Measurements from ENCODE around the gene CNTN1. TPM values are rescaled to one million over a fixed set of nuclear protein-coding genes. Genes with fewer than 3 reads are reported as not detected.

Gene CNTN1
- total and polyA plus RNA-seq, 9 donors, result 21.8 to 123 (median 44.1) TPM

- no peak for DNase-seq
- no peaks in the 10 kb centered on the region for H3K9me3 ChIP-seq
- H3K4me1 ChIP-seq (ENCODE audit: insufficient read depth), result no peaks in the 10 kb centered on the region
- 77 to 85% (median 79%) methylated on average over 3 of the region's 3 CpGs for WGBS, 3 donors
- H3K36me3 ChIP-seq, result no peaks in the 10 kb centered on the region
- H3K27ac ChIP-seq, result no peak overlapping the region
- TF ChIP-seq CTCF (IDR thresholded peaks at IDR 0.05) (no peak), POLR2A (IDR thresholded peaks at IDR 0.05) (no peak), EP300 (IDR thresholded peaks at IDR 0.05) (no peak)
- H3K4me3 ChIP-seq, result no peak overlapping the region
- intact Hi-C loops (cut with DNase I), result no loop called here
- H3K27me3 ChIP-seq, result no peaks in the 10 kb centered on the region
These were observed 197.1 kb downstream of the CNTN1 start for GRCh38 chr12:40889329-40889728.

GRCh38 chr12:40892528-40892927 lies 200.3 kb downstream of the CNTN1 start:
- H3K27me3 ChIP-seq, result no peaks in the 10 kb centered on the region
- H3K9me3 ChIP-seq, result no peaks in the 10 kb centered on the region
- no peaks in the 10 kb centered on the region for H3K4me1 ChIP-seq (ENCODE audit: insufficient read depth)
- H3K36me3 ChIP-seq, result no peaks in the 10 kb centered on the region
- no peak overlapping the region for H3K27ac ChIP-seq
- no peak for DNase-seq
- intact Hi-C loops (cut with DNase I), result no loop called here
- H3K4me3 ChIP-seq, result no peak overlapping the region
- 42 to 66% (median 55%) methylated on average over 4 of the region's 4 CpGs for WGBS, 3 donors
- TF ChIP-seq CTCF (IDR thresholded peaks at IDR 0.05), result no peak

- WGBS, 3 donors, result 83 to 85% (median 83%) methylated on average over 3 of the region's 3 CpGs
- Histone ChIP-seq H3K27me3 (no peaks in the 10 kb centered on the region), H3K9me3 (no peaks in the 10 kb centered on the region), H3K4me3 (no peak overlapping the region), H3K4me1 (ENCODE audit: insufficient read depth) (peaks cover 1% of the 10 kb centered on the region), H3K36me3 (no peaks in the 10 kb centered on the region), H3K27ac (no peak overlapping the region)
- TF ChIP-seq CTCF (IDR thresholded peaks at IDR 0.05) (no peak), EP300 (IDR thresholded peaks at IDR 0.05) (no peak), POLR2A (IDR thresholded peaks at IDR 0.05) (no peak)
- no peak for DNase-seq
- intact Hi-C loops (cut with DNase I), result no loop called here
These were observed 206.3 kb downstream of the CNTN1 start for GRCh38 chr12:40898505-40898904.

GRCh38 chr12:40903040-40903439 lies 210.8 kb downstream of the CNTN1 start:
- no peak for TF ChIP-seq EP300 (IDR thresholded peaks at IDR 0.05)
- TF ChIP-seq CTCF (IDR thresholded peaks at IDR 0.05), result no peak
- no peak for TF ChIP-seq POLR2A (IDR thresholded peaks at IDR 0.05)
- no peaks in the 10 kb centered on the region for H3K36me3 ChIP-seq
- WGBS, 3 donors, result 19 to 43% (median 28%) methylated on average over 1 of the region's 1 CpG
- H3K4me3 ChIP-seq, result no peak overlapping the region
- peak in 1 of 5 donors; percentile 42 for DNase-seq
- H3K4me1 ChIP-seq (ENCODE audit: insufficient read depth), result peaks cover 1% of the 10 kb centered on the region
- no peaks in the 10 kb centered on the region for H3K27me3 ChIP-seq
- H3K9me3 ChIP-seq, result no peaks in the 10 kb centered on the region
- H3K27ac ChIP-seq, result no peak overlapping the region
- intact Hi-C loops (cut with DNase I), result no loop called here

- no peak for DNase-seq
- intact Hi-C loops (cut with DNase I), result no loop called here
- H3K36me3 ChIP-seq, result no peaks in the 10 kb centered on the region
- WGBS, 3 donors, result 84 to 88% (median 88%) methylated on average over 4 of the region's 4 CpGs
- H3K9me3 ChIP-seq, result no peaks in the 10 kb centered on the region
- no peak overlapping the region for H3K4me3 ChIP-seq
- TF ChIP-seq CTCF (IDR thresholded peaks at IDR 0.05), result no peak
- TF ChIP-seq EP300 (IDR thresholded peaks at IDR 0.05), result no peak
- TF ChIP-seq POLR2A (IDR thresholded peaks at IDR 0.05), result no peak
- peaks cover 1% of the 10 kb centered on the region for H3K4me1 ChIP-seq (ENCODE audit: insufficient read depth)
- no peak overlapping the region for H3K27ac ChIP-seq
- H3K27me3 ChIP-seq, result no peaks in the 10 kb centered on the region
These were observed 214.9 kb downstream of the CNTN1 start for GRCh38 chr12:40907115-40907527.

All from ovary (tissue), 9 donors.